HEK293 (cell line): Measurements from ENCODE around the gene SREBF1.

Source experiments
- BCL11B ChIP-seq: fragments of 450-650 bp; formaldehyde crosslinking; IDR thresholded peaks from 2 replicates; pipeline ENCODE4 v1.5.1; 2016; ENCODE audit warnings: low read depth, missing biosample characterization, missing genetic modification characterization
- GLI4 ChIP-seq: fragments of 450-650 bp; formaldehyde crosslinking; IDR thresholded peaks from 2 replicates; pipeline ENCODE4 v1.5.1; 2016; ENCODE audit warnings: missing biosample characterization, missing genetic modification characterization
- KLF1 ChIP-seq: fragments of 450-650 bp; formaldehyde crosslinking; IDR thresholded peaks from 2 replicates; pipeline ENCODE4 v1.5.1; 2016; ENCODE audit warnings: missing biosample characterization, missing genetic modification characterization
- KLF10 ChIP-seq: fragments of 450-650 bp; IDR thresholded peaks from 2 replicates; pipeline ENCODE4 v1.5.1; 2018; ENCODE audit warnings: missing biosample characterization, mild to moderate bottlenecking, missing genetic modification characterization
- KLF16 ChIP-seq: fragments of 450-650 bp; formaldehyde crosslinking; IDR thresholded peaks from 2 replicates; pipeline ENCODE4 v1.5.1; 2017; ENCODE audit warnings: missing biosample characterization, missing genetic modification characterization
- SETDB1 ChIP-seq: IDR thresholded peaks from one replicate; pipeline ENCODE4 v1.6.1; 2017; ENCODE audit warnings: mild to moderate bottlenecking, low read length, moderate library complexity, mixed read lengths; ENCODE audit not compliant: insufficient read length
- SP3 ChIP-seq: fragments of 450-650 bp; formaldehyde crosslinking; IDR thresholded peaks from 2 replicates; pipeline ENCODE4 v1.5.1; 2016; ENCODE audit warnings: missing biosample characterization, missing genetic modification characterization
- ZBTB1 ChIP-seq: fragments of 450-650 bp; formaldehyde crosslinking; IDR thresholded peaks from 2 replicates; pipeline ENCODE4 v1.5.1; 2016; ENCODE audit warnings: missing biosample characterization, missing genetic modification characterization
- ZBTB6 ChIP-seq: fragments of 450-650 bp; formaldehyde crosslinking; IDR thresholded peaks from 2 replicates; pipeline ENCODE4 v1.5.1; 2017; ENCODE audit warnings: missing biosample characterization, missing genetic modification characterization
- ZBTB7A ChIP-seq: fragments of 450-650 bp; formaldehyde crosslinking; IDR thresholded peaks from 2 replicates; pipeline ENCODE4 v1.5.1; 2016; ENCODE audit warnings: low read depth, missing biosample characterization, missing genetic modification characterization
- ZBTB8A ChIP-seq: fragments of 450-650 bp; formaldehyde crosslinking; IDR thresholded peaks from 2 replicates; pipeline ENCODE4 v1.5.1; 2016; ENCODE audit warnings: missing biosample characterization, missing genetic modification characterization
- ZNF121 ChIP-seq: fragments of 450-650 bp; formaldehyde crosslinking; IDR thresholded peaks from 2 replicates; pipeline ENCODE4 v1.5.1; 2016; ENCODE audit warnings: missing biosample characterization, missing genetic modification characterization
- ZNF221 ChIP-seq: fragments of 450-650 bp; formaldehyde crosslinking; IDR thresholded peaks from 2 replicates; pipeline ENCODE4 v1.5.1; 2017; ENCODE audit warnings: missing biosample characterization, missing genetic modification characterization, borderline replicate concordance
- ZNF223 ChIP-seq: fragments of 450-650 bp; formaldehyde crosslinking; IDR thresholded peaks from 2 replicates; pipeline ENCODE4 v1.5.1; 2016; ENCODE audit warnings: missing biosample characterization, missing genetic modification characterization
- ZNF23 ChIP-seq: fragments of 450-650 bp; formaldehyde crosslinking; IDR thresholded peaks from 2 replicates; pipeline ENCODE4 v1.5.1; 2016; ENCODE audit warnings: missing biosample characterization, missing genetic modification characterization, borderline replicate concordance
- ZNF366 ChIP-seq: fragments of 450-650 bp; formaldehyde crosslinking; conservative IDR thresholded peaks from 2 replicates; pipeline ENCODE4 v1.5.1; 2016; ENCODE audit warnings: missing biosample characterization, missing genetic modification characterization
- ZNF391 ChIP-seq: fragments of 450-650 bp; formaldehyde crosslinking; IDR thresholded peaks from 2 replicates; pipeline ENCODE4 v1.5.1; 2016; ENCODE audit warnings: low read depth, missing biosample characterization, missing genetic modification characterization, borderline replicate concordance
- ZNF501 ChIP-seq: fragments of 450-650 bp; formaldehyde crosslinking; IDR thresholded peaks from 2 replicates; pipeline ENCODE4 v1.5.1; 2016; ENCODE audit warnings: missing biosample characterization, missing genetic modification characterization
- ZNF521 ChIP-seq: fragments of 450-650 bp; formaldehyde crosslinking; IDR thresholded peaks from 2 replicates; pipeline ENCODE4 v1.5.1; 2017; ENCODE audit warnings: missing biosample characterization, mild to moderate bottlenecking, missing genetic modification characterization
- ZNF571 ChIP-seq: fragments of 450-650 bp; formaldehyde crosslinking; IDR thresholded peaks from 2 replicates; pipeline ENCODE4 v1.5.0; 2017; ENCODE audit warnings: missing biosample characterization, missing genetic modification characterization
- ZNF580 ChIP-seq: fragments of 450-650 bp; formaldehyde crosslinking; IDR thresholded peaks from 2 replicates; pipeline ENCODE4 v1.5.1; 2016; ENCODE audit warnings: missing biosample characterization, missing genetic modification characterization
- ZNF624 ChIP-seq: fragments of 450-650 bp; formaldehyde crosslinking; IDR thresholded peaks from 2 replicates; pipeline ENCODE4 v1.5.1; 2017; ENCODE audit warnings: missing biosample characterization, missing genetic modification characterization
- ZNF629 ChIP-seq: fragments of 450-650 bp; formaldehyde crosslinking; IDR thresholded peaks from 2 replicates; pipeline ENCODE4 v1.5.1; 2017; ENCODE audit warnings: missing biosample characterization, missing genetic modification characterization
- ZNF704 ChIP-seq: fragments of 450-650 bp; formaldehyde crosslinking; IDR thresholded peaks from 2 replicates; pipeline ENCODE4 v1.5.1; 2016; ENCODE audit warnings: missing biosample characterization, missing genetic modification characterization
- ZSCAN16 ChIP-seq: fragments of 450-650 bp; formaldehyde crosslinking; IDR thresholded peaks from 2 replicates; pipeline ENCODE4 v1.5.1; 2016; ENCODE audit warnings: missing biosample characterization, missing genetic modification characterization
- ZSCAN23 ChIP-seq: fragments of 450-650 bp; formaldehyde crosslinking; IDR thresholded peaks from 2 replicates; pipeline ENCODE4 v1.5.1; 2016; ENCODE audit warnings: missing biosample characterization, missing genetic modification characterization
- ZSCAN30 ChIP-seq: fragments of 450-650 bp; IDR thresholded peaks from 2 replicates; pipeline ENCODE4 v1.5.1; 2018; ENCODE audit warnings: missing biosample characterization, mild to moderate bottlenecking, missing genetic modification characterization, moderate library complexity
- TF ChIP-seq, protein P1 (sequence below): fragments of 450-650 bp; formaldehyde crosslinking; optimal IDR thresholded peaks from 2 replicates; pipeline ENCODE3; 2016; ENCODE audit warnings: missing biosample characterization, mild to moderate bottlenecking, missing genetic modification characterization
- TF ChIP-seq, protein P2 (sequence below): fragments of 450-650 bp; formaldehyde crosslinking; IDR thresholded peaks from 2 replicates; pipeline ENCODE4 v1.5.1; 2016; ENCODE audit warnings: missing biosample characterization, missing genetic modification characterization

The SREBF1 gene

DNA sequence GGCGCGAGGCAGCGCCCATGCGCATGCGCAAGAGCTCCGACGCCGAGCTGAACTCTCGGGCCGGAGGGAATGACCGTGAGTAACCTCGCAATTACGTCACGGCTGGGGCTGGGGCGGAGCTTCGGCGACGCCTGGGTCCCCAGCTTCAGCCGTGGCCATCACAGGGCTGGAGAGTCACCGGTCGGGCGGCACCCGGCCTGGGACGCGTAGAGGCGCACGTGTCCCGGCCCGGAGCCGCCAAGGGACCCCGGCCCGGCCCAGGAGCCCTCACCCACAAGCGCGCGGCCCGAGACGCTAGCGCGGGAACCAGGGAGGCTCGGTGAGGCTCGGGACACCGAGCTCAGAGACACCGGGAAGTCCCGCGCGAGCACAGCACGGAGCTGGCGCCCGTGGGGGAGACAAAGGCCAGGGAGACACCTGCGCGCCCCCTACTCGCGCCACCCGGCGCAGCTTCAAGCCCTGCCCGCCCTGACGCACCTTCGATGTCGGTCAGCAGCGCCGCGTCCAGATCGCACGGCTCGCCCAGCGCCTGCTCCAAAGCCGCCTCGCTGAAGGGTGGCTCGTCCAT, 452 bp downstream of the SREBF1 start (continued):
- TF ChIP-seq, protein P1, sequence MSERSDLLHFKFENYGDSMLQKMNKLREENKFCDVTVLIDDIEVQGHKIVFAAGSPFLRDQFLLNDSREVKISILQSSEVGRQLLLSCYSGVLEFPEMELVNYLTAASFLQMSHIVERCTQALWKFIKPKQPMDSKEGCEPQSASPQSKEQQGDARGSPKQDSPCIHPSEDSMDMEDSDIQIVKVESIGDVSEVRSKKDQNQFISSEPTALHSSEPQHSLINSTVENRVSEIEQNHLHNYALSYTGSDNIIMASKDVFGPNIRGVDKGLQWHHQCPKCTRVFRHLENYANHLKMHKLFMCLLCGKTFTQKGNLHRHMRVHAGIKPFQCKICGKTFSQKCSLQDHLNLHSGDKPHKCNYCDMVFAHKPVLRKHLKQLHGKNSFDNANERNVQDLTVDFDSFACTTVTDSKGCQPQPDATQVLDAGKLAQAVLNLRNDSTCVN: peak; percentile 94
- 0 out of 2 replicates have a peak, but pooled peaks have one; percentile 57 for TF ChIP-seq ZSCAN23 (tag by site-specific recombination)
- peak; percentile 97 for TF ChIP-seq ZNF629 (tag by site-specific recombination)
- TF ChIP-seq ZBTB7A (tag by site-specific recombination): peak; percentile 71; the same call in 1 of the 2 replicates
- TF ChIP-seq ZNF221: 0 out of 2 replicates have a peak, but pooled peaks have one; percentile 14
- no peak for TF ChIP-seq ZNF624 (tag by site-specific recombination)
- TF ChIP-seq KLF1 (tag by site-specific recombination): peak; percentile 58
- peak; percentile 59 for TF ChIP-seq SP3 (tag by site-specific recombination)
- TF ChIP-seq KLF10: 0 out of 2 replicates have a peak, but pooled peaks have one; percentile 45
- peak; percentile 77 for TF ChIP-seq ZBTB8A (tag by site-specific recombination)
- TF ChIP-seq ZBTB1 (tag by site-specific recombination): 0 out of 2 replicates have a peak, but pooled peaks have one; percentile 13
- no peak for TF ChIP-seq SETDB1
- no peak for TF ChIP-seq ZNF521
- TF ChIP-seq ZNF571 (tag by site-specific recombination): no peak
- peak; percentile 13; the same call in 1 of the 2 replicates for TF ChIP-seq ZNF580
- TF ChIP-seq GLI4 (tag by site-specific recombination): 0 out of 2 replicates have a peak, but pooled peaks have one; percentile 41
- peak; percentile 27; the same call in 1 of the 2 replicates for TF ChIP-seq ZSCAN30 (tag by site-specific recombination)
- TF ChIP-seq ZNF704 (tag by site-specific recombination): no peak
- TF ChIP-seq ZNF501: peak; percentile 79; the same call in 1 of the 2 replicates
- TF ChIP-seq, protein P2, sequence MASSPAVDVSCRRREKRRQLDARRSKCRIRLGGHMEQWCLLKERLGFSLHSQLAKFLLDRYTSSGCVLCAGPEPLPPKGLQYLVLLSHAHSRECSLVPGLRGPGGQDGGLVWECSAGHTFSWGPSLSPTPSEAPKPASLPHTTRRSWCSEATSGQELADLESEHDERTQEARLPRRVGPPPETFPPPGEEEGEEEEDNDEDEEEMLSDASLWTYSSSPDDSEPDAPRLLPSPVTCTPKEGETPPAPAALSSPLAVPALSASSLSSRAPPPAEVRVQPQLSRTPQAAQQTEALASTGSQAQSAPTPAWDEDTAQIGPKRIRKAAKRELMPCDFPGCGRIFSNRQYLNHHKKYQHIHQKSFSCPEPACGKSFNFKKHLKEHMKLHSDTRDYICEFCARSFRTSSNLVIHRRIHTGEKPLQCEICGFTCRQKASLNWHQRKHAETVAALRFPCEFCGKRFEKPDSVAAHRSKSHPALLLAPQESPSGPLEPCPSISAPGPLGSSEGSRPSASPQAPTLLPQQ (tag by site-specific recombination): peak; percentile 63; the same call in 1 of the 2 replicates
- peak; percentile 67; the same call in 1 of the 2 replicates for TF ChIP-seq BCL11B (tag by site-specific recombination)
- peak; percentile 75 for TF ChIP-seq ZSCAN16 (tag by site-specific recombination)
- no peak for TF ChIP-seq ZNF366 (tag by site-specific recombination)
- 0 out of 2 replicates have a peak, but pooled peaks have one; percentile 2 for TF ChIP-seq ZBTB6 (tag by site-specific recombination)
- TF ChIP-seq ZNF223 (tag by site-specific recombination): 0 out of 2 replicates have a peak, but pooled peaks have one; percentile 36
- TF ChIP-seq ZNF391 (tag by site-specific recombination): peak; percentile 72; the same call in 1 of the 2 replicates
- 0 out of 2 replicates have a peak, but pooled peaks have one; percentile 32 for TF ChIP-seq ZNF23 (tag by site-specific recombination)
- TF ChIP-seq KLF16 (tag by site-specific recombination): peak; percentile 70
- TF ChIP-seq ZNF121 (tag by site-specific recombination): peak; percentile 81
